OCI-LY7 (cell line): ENCODE data around the gene C20orf204. TPM values are rescaled to one million over a fixed set of nuclear protein-coding genes. Genes with fewer than 3 reads are reported as not detected.
A peak's percentile ranks its signal among the peaks of the same experiment; 100 is the strongest.

Source experiments
- BruUV-seq: library from RNA; stranded (reverse); fragments of 400-500 nt; replicated peaks from 2 replicates; lab custom pipeline; 2021; lab: Mats Ljungman, UMichigan
- CTCF ChIA-PET: fragments of 300-600 bp; sonication (Branson Sonifier 250); formaldehyde crosslinking; loops from one replicate; lab custom pipeline; 2022; ENCODE audit warnings: antibody characterized with exemption; ENCODE audit not compliant: unreplicated experiment; lab: Charles Lee
- POLR2A ChIA-PET: fragments of 300-600 bp; sonication (Branson Sonifier 250); formaldehyde crosslinking; loops from one replicate; lab custom pipeline; 2022; ENCODE audit warnings: antibody characterized with exemption; lab: Charles Lee
- DNase-seq: peaks from one replicate; pipeline ENCODE4 v3.0.0-alpha.2; 2015; ENCODE audit warnings: low spot score
- H2AFZ ChIP-seq: fragments of 200-600 bp; sonication (generic), shearing (Covaris generic); 2 replicates; pipeline ENCODE4 v1.6.1; 2014; ENCODE audit warnings: mild to moderate bottlenecking, antibody characterized with exemption, low read length, moderate library complexity
- H3K27ac ChIP-seq: fragments of 200-600 bp; sonication (generic); 2 replicates; pipeline ENCODE4 v1.5.1; 2014; ENCODE audit warnings: mixed run types, low read depth, mild to moderate bottlenecking, moderate library complexity, low read length, inconsistent platforms; ENCODE audit not compliant: poor library complexity, severe bottlenecking
- H3K36me3 ChIP-seq: fragments of 200-600 bp; sonication (generic); 2 replicates; pipeline ENCODE4 v1.6.1; 2014; ENCODE audit warnings: mild to moderate bottlenecking, antibody characterized with exemption, low read length, moderate library complexity, mixed read lengths; ENCODE audit not compliant: insufficient read depth
- H3K4me1 ChIP-seq: fragments of 200-600 bp; sonication (generic); 2 replicates; pipeline ENCODE4 v1.5.1; 2014; ENCODE audit warnings: mild to moderate bottlenecking, low read length; ENCODE audit not compliant: insufficient read depth, poor library complexity, severe bottlenecking
- H3K4me2 ChIP-seq: fragments of 200-600 bp; sonication (generic); 2 replicates; pipeline ENCODE4 v1.6.1; 2014; ENCODE audit warnings: mild to moderate bottlenecking, low read length
- H3K4me3 ChIP-seq: fragments of 200-600 bp; sonication (generic); 2 replicates; pipeline ENCODE4 v1.5.1; 2014; ENCODE audit warnings: mild to moderate bottlenecking, low read depth, low read length; ENCODE audit not compliant: poor library complexity, severe bottlenecking
- H3K79me2 ChIP-seq: fragments of 200-600 bp; sonication (generic); 2 replicates; pipeline ENCODE4 v1.6.1; 2016; ENCODE audit warnings: low read depth, mild to moderate bottlenecking, low read length, moderate library complexity, mixed read lengths; ENCODE audit not compliant: insufficient read depth
- H3K9me2 ChIP-seq: fragments of 200-600 bp; sonication (generic); 2 replicates; pipeline ENCODE4 v1.6.1; 2016; ENCODE audit warnings: mild to moderate bottlenecking, low read length, mixed read lengths; ENCODE audit not compliant: insufficient read depth
- H3K9me3 ChIP-seq: fragments of 200-600 bp; sonication (generic); 2 replicates; pipeline ENCODE4 v1.6.1; 2014; ENCODE audit warnings: mild to moderate bottlenecking, mixed run types, low read length, mixed read lengths
- H4K20me1 ChIP-seq: fragments of 200-600 bp; sonication (generic); 2 replicates; pipeline ENCODE4 v1.6.1; 2014; ENCODE audit warnings: mild to moderate bottlenecking, antibody characterized with exemption, low read length, moderate library complexity, mixed read lengths; ENCODE audit not compliant: insufficient read depth
- CTCF ChIP-seq: fragments of 200-600 bp; sonication (generic); conservative IDR thresholded peaks from 2 replicates; pipeline ENCODE4 v1.5.1; 2014; ENCODE audit warnings: mild to moderate bottlenecking, antibody characterized with exemption, low read length, moderate library complexity, mixed read lengths
- EZH2phosphoT487 ChIP-seq: fragments of 200-600 bp; sonication (generic); IDR thresholded peaks from 2 replicates; pipeline ENCODE4 v1.6.1; 2018; ENCODE audit warnings: low read depth, borderline replicate concordance, mild to moderate bottlenecking, mixed run types, antibody characterized with exemption, low read length, moderate library complexity, mixed read lengths
- intact Hi-C: fragments of 100-400 bp; cut with micrococcal nuclease; formaldehyde crosslinking; loops from one replicate; pipeline ENCODE4 v1.10.0; 2022; ENCODE audit not compliant: unreplicated experiment
- total RNA-seq, 2 experiments: library from RNA; depleted of rRNA in 1 of 2; stranded (reverse); fragments of >200 nt in 1 of 2; shearing (Covaris generic) in 1 of 2; gene quantifications; 2 replicates each; pipeline ENCODE4 v1.2.3, GENCODE V29; 2014 to 2022

Gene C20orf204
- total RNA-seq, 2 experiments from 2014 or later = 3.5 to 6.7 TPM

GRCh38 chr20:64039293-64040160, 3.5 kb downstream of the C20orf204 start:
- CTCF ChIA-PET = no interaction called here
- Histone ChIP-seq H3K36me3 (peaks cover 4% of the 10 kb centered on the region; the same call in 1 of the 2 replicates), H3K4me2 (peak overlapping the region; percentile 86), H3K27ac (no peak overlapping the region), H3K4me1 (peaks cover 45% of the 10 kb centered on the region), H2AFZ (peak overlapping the region; percentile 52; the same call in 1 of the 2 replicates), H3K9me2 (no peaks in the 10 kb centered on the region), H3K9me3 (no peaks in the 10 kb centered on the region), H3K79me2 (no peaks in the 10 kb centered on the region), H4K20me1 (no peaks in the 10 kb centered on the region), H3K4me3 (peak overlapping the region; percentile 63)
- no peak for TF ChIP-seq CTCF
- TF ChIP-seq EZH2phosphoT487 = no peak
- BruUV-seq = no TSS peak
- POLR2A ChIA-PET = interaction anchor here (1.1 kb wide), 1 partner anchor 59 kb away, joined by 3 read pairs; no protein-coding TSS in a partner anchor
- intact Hi-C loops = loop anchor here (1.0 kb wide), 1 partner anchor 83 kb away; no protein-coding TSS in a partner anchor
- DNase-seq = no peak

DNA sequence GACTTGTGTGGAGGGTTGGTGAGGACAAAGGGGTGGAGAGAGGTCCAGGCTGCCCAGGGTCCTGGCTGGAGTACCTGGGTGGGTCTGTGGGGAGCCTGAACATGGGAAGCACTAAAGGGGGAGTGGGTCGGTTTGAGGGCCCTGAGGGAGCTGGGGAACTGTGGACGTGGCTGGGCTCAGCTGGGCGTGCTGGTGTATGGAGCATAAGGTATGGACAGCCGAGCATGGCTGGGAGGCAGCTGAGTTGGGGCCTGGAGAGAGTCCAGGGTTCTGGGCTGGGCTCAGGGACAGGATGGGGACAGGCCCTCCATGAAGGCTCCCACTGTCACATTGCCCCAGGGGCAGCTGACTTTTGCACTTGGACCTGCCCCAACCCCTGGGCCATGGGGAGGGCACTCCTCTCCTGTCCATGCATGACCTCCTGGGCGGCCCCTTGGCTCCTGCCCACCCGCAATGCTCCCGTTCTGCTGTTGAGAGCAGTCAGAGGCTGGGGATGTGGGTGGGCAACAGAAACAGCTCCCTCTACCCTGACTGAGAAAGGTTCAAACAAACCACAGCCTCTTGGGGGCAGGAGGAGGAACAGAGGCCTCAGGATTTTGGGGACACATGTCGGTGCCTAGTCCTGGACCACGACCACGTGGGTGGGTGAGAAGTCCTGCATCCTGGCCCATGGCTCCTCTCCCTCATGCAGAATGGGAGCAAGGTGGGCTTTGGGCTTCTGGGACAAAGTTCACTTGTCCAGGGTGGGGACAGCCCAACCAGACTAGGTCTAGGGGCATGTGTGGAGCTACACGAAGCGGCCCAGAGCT, 4.5 kb downstream of the C20orf204 start:
- H3K9me2 ChIP-seq = no peaks in the 10 kb centered on the region
- no peaks in the 10 kb centered on the region for H3K79me2 ChIP-seq
- H3K4me3 ChIP-seq = no peak overlapping the region
- H3K9me3 ChIP-seq = no peaks in the 10 kb centered on the region
- H2AFZ ChIP-seq = no peak overlapping the region
- TF ChIP-seq EZH2phosphoT487 (no peak), CTCF (no peak)
- ChIA-PET CTCF (no interaction called here), POLR2A (interaction anchor here (1.1 kb wide), 1 partner anchor 60 kb away, joined by 3 read pairs; no protein-coding TSS in a partner anchor)
- peaks cover 45% of the 10 kb centered on the region for H3K4me1 ChIP-seq
- DNase-seq = no peak
- no peak overlapping the region for H3K27ac ChIP-seq
- intact Hi-C loops = no loop called here
- H3K4me2 ChIP-seq = no peak overlapping the region
- no TSS peak for BruUV-seq
- no peaks in the 10 kb centered on the region for H4K20me1 ChIP-seq
- H3K36me3 ChIP-seq = no peaks in the 10 kb centered on the region
